ENCODE measurements around the gene GALNT18. TPM values are rescaled to one million over a fixed set of nuclear protein-coding genes. Genes with fewer than 3 reads are reported as not detected.

Gene GALNT18
- total and polyA plus RNA-seq, 2 donors (not counting 3 experiments of a cell fraction or from before 2014, with no cell fraction given) = 0.17 to 0.18 TPM

- dilution Hi-C loops (cut with MboI; ENCODE audit: extremely low pct_ligation_motif_present, low sequenced_read_pairs) = no loop called here
- no peaks in the 10 kb centered on the region for H3K27me3 ChIP-seq (ENCODE audit: control insufficient read depth in 2 of 2, insufficient read depth in 2 of 2, low read length in 2 of 2)
Measured at GRCh38 chr11:11661326-11662040, 39.7 kb upstream of the GALNT18 start.

GRCh38 chr11:11660363-11660740 is 38.5 kb upstream of the GALNT18 start:
- Histone ChIP-seq H4K20me1 (replicated peaks; ENCODE audit: control insufficient read depth, extremely low read depth, insufficient read depth, low read length) (no peaks in the 10 kb centered on the region), H3K36me3 (ENCODE audit: control insufficient read depth in 2 of 2, extremely low read depth in 1 of 2, insufficient read depth in 2 of 2, low read length in 2 of 2) (no peaks in the 10 kb centered on the region), H3K4me3 (replicated peaks in 1 of 3; ENCODE audit: insufficient read depth in 1 of 3, low read depth in 1 of 3, low read length in 3 of 3) (no peak overlapping the region), H2AFZ (ENCODE audit: low read depth, low read length) (no peak overlapping the region), H3K4me2 (ENCODE audit: insufficient read depth, low read length) (no peak overlapping the region), H3K4me1 (ENCODE audit: control insufficient read depth, extremely low read depth, insufficient read depth, low read length) (no peaks in the 10 kb centered on the region), H3K9ac (replicated peaks; ENCODE audit: extremely low read depth, insufficient read depth, low read length) (no peak overlapping the region), H3K9me1 (replicated peaks; ENCODE audit: control insufficient read depth, extremely low read depth, insufficient read depth, low read length) (no peaks in the 10 kb centered on the region), H3K27me3 (ENCODE audit: control insufficient read depth in 2 of 2, insufficient read depth in 2 of 2, low read length in 2 of 2) (no peaks in the 10 kb centered on the region), H3K27ac (ENCODE audit: insufficient read depth, low read depth, low read length) (no peak overlapping the region), H3K9me3 (replicated peaks; ENCODE audit: control insufficient read depth, insufficient read depth, low read length) (no peaks in the 10 kb centered on the region), H3K79me2 (ENCODE audit: control insufficient read depth, insufficient read depth, low read length) (no peaks in the 10 kb centered on the region)
- CTCF ChIA-PET = interaction anchor here (1.1 kb wide), 1 partner anchor 18 kb away, joined by 3 read pairs; no protein-coding TSS in a partner anchor
- dilution Hi-C loops (cut with MboI; ENCODE audit: extremely low pct_ligation_motif_present, low sequenced_read_pairs) (no loop called here), intact Hi-C loops (cut with micrococcal nuclease) (no loop called here)
- FAIRE-seq (no peak), DNase-seq (ENCODE audit: low read depth, low spot score) (no peak)
- no peak for TF ChIP-seq MYC (IDR thresholded peaks at IDR 0.05; ENCODE audit: low read depth, low read length)
- TF ChIP-seq, protein P1, sequence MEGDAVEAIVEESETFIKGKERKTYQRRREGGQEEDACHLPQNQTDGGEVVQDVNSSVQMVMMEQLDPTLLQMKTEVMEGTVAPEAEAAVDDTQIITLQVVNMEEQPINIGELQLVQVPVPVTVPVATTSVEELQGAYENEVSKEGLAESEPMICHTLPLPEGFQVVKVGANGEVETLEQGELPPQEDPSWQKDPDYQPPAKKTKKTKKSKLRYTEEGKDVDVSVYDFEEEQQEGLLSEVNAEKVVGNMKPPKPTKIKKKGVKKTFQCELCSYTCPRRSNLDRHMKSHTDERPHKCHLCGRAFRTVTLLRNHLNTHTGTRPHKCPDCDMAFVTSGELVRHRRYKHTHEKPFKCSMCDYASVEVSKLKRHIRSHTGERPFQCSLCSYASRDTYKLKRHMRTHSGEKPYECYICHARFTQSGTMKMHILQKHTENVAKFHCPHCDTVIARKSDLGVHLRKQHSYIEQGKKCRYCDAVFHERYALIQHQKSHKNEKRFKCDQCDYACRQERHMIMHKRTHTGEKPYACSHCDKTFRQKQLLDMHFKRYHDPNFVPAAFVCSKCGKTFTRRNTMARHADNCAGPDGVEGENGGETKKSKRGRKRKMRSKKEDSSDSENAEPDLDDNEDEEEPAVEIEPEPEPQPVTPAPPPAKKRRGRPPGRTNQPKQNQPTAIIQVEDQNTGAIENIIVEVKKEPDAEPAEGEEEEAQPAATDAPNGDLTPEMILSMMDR (IDR thresholded peaks at IDR 0.05; ENCODE audit: extremely low read depth in 1 of 2, insufficient read depth in 1 of 2, low read depth in 1 of 2, low read length in 2 of 2) = no peak
- TF ChIP-seq EZH2 (IDR thresholded peaks at IDR 0.05; ENCODE audit: borderline replicate concordance, low read depth, low read length, severe bottlenecking) = no peak
- no peak for TF ChIP-seq FOS (IDR thresholded peaks at IDR 0.05; ENCODE audit: borderline replicate concordance, insufficient read depth, low read length)
- TF ChIP-seq POLR2AphosphoS5 (IDR thresholded peaks at IDR 0.05; ENCODE audit: insufficient read depth, low read depth, low read length) = no peak
- TF ChIP-seq JUN (IDR thresholded peaks at IDR 0.05; ENCODE audit: borderline replicate concordance, insufficient read depth, insufficient read length, low read depth) = no peak
- TF ChIP-seq, protein P2, sequence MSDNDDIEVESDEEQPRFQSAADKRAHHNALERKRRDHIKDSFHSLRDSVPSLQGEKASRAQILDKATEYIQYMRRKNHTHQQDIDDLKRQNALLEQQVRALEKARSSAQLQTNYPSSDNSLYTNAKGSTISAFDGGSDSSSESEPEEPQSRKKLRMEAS (IDR thresholded peaks at IDR 0.05; ENCODE audit: insufficient read depth, insufficient read length) = no peak
- no TSS peak for BruUV-seq (replicated peaks)
- POLR2A ChIA-PET = no interaction called here

More at GRCh38 chr11:11661326-11662040, 39.7 kb upstream of the GALNT18 start:
- no peak overlapping the region for H3K27ac ChIP-seq (ENCODE audit: insufficient read depth, low read depth, low read length)
- H3K9ac ChIP-seq (replicated peaks; ENCODE audit: extremely low read depth, insufficient read depth, low read length) = no peak overlapping the region
- TF ChIP-seq POLR2AphosphoS5 (IDR thresholded peaks at IDR 0.05; ENCODE audit: insufficient read depth, low read depth, low read length) (no peak), FOS (IDR thresholded peaks at IDR 0.05; ENCODE audit: borderline replicate concordance, insufficient read depth, low read length) (no peak)
- ChIA-PET CTCF (interaction anchor here (1.0 to 1.2 kb wide), 3 partner anchors 9 to 22 kb away, joined by 3 to 4 read pairs (median 3); no protein-coding TSS in a partner anchor), POLR2A (no interaction called here)
- no peaks in the 10 kb centered on the region for H4K20me1 ChIP-seq (replicated peaks; ENCODE audit: control insufficient read depth, extremely low read depth, insufficient read depth, low read length)
- no peak for DNase-seq (ENCODE audit: low read depth, low spot score)
- no peak overlapping the region for H2AFZ ChIP-seq (ENCODE audit: low read depth, low read length)
- H3K4me3 ChIP-seq (replicated peaks in 1 of 3; ENCODE audit: insufficient read depth in 1 of 3, low read depth in 1 of 3, low read length in 3 of 3) = no peak overlapping the region
- no peaks in the 10 kb centered on the region for H3K36me3 ChIP-seq (ENCODE audit: control insufficient read depth in 2 of 2, extremely low read depth in 1 of 2, insufficient read depth in 2 of 2, low read length in 2 of 2)
- no peak overlapping the region for H3K4me2 ChIP-seq (ENCODE audit: insufficient read depth, low read length)
- intact Hi-C loops (cut with micrococcal nuclease) = no loop called here
- FAIRE-seq = no peak
- no peaks in the 10 kb centered on the region for H3K9me3 ChIP-seq (replicated peaks; ENCODE audit: control insufficient read depth, insufficient read depth, low read length)
- no TSS peak for BruUV-seq (replicated peaks)
- no peaks in the 10 kb centered on the region for H3K79me2 ChIP-seq (ENCODE audit: control insufficient read depth, insufficient read depth, low read length)
- H3K4me1 ChIP-seq (ENCODE audit: control insufficient read depth, extremely low read depth, insufficient read depth, low read length) = no peaks in the 10 kb centered on the region
- no peaks in the 10 kb centered on the region for H3K9me1 ChIP-seq (replicated peaks; ENCODE audit: control insufficient read depth, extremely low read depth, insufficient read depth, low read length)

Data from endothelial cell of umbilical vein (primary cell).